ENCODE results near the gene HSF5.
"Not testable (repeated sequence)": the region's sequence is repeated elsewhere in the genome, so short reads cannot be mapped to it uniquely, and the experiment has no call there.

HSF5 gene

GRCh38 chr17:58412064-58412703 is 76.0 kb downstream of the HSF5 start:
- no peak for DNase-seq

GRCh38 chr17:58411408-58411894 is 76.8 kb downstream of the HSF5 start:
- DNase-seq = no peak

- no peak for DNase-seq
These were observed 77.3 kb downstream of the HSF5 start for GRCh38 chr17:58410714-58411407.

GRCh38 chr17:58409432-58409831 is 78.8 kb downstream of the HSF5 start:
- no peak for DNase-seq

- DNase-seq = no peak
These were observed 84.9 kb downstream of the HSF5 start for GRCh38 chr17:58403311-58403710.

GRCh38 chr17:58402679-58403078 is 85.5 kb downstream of the HSF5 start:
- no peak for DNase-seq

GRCh38 chr17:58402047-58402446 is 86.2 kb downstream of the HSF5 start:
- no peak for DNase-seq

GRCh38 chr17:58401287-58401686 is 86.9 kb downstream of the HSF5 start:
- DNase-seq = peak; percentile 85

GRCh38 chr17:58400826-58401225 is 87.4 kb downstream of the HSF5 start:
- no peak for DNase-seq

GRCh38 chr17:58399974-58400373 is 88.2 kb downstream of the HSF5 start:
- DNase-seq = no peak

GRCh38 chr17:58398574-58399266 is 89.5 kb downstream of the HSF5 start:
- DNase-seq = no peak

GRCh38 chr17:58397421-58397820 is 90.8 kb downstream of the HSF5 start:
- DNase-seq = not testable (repeated sequence)

- no peak for DNase-seq
These were observed 92.0 kb downstream of the HSF5 start for GRCh38 chr17:58396173-58396572.

GRCh38 chr17:58394534-58395223 is 93.5 kb downstream of the HSF5 start:
- DNase-seq = no peak

GRCh38 chr17:58391302-58391984 is 96.8 kb downstream of the HSF5 start:
- DNase-seq = peak; percentile 94

GRCh38 chr17:58390884-58391283 is 97.3 kb downstream of the HSF5 start:
- DNase-seq = no peak

- DNase-seq = no peak
These were observed 99.7 kb downstream of the HSF5 start for GRCh38 chr17:58388302-58389190.

- DNase-seq = no peak
These were observed 100.4 kb downstream of the HSF5 start for GRCh38 chr17:58387834-58388233.

GRCh38 chr17:58386708-58387107 is 101.5 kb downstream of the HSF5 start:
- no peak for DNase-seq

- no peak for DNase-seq
These were observed 102.8 kb downstream of the HSF5 start for GRCh38 chr17:58385359-58385899.

GRCh38 chr17:58384897-58385296 is 103.3 kb downstream of the HSF5 start:
- DNase-seq = no peak
